NT2/D1 (cell line): ENCODE data around the gene F2RL2.

Source experiments
- SUZ12 ChIP-seq: IDR thresholded peaks from 2 replicates; pipeline ENCODE4 v1.6.1; 2011; ENCODE audit not compliant: insufficient read length, insufficient read depth; ENCODE audit errors: extremely low read depth
- YY1 ChIP-seq: IDR thresholded peaks from 2 replicates; pipeline ENCODE4 v1.6.1; 2011; ENCODE audit not compliant: insufficient read length, insufficient read depth
- ZNF274 ChIP-seq: IDR thresholded peaks from 2 replicates; pipeline ENCODE4 v1.6.1; 2011; ENCODE audit warnings: mild to moderate bottlenecking, low read depth, low read length

DNA sequence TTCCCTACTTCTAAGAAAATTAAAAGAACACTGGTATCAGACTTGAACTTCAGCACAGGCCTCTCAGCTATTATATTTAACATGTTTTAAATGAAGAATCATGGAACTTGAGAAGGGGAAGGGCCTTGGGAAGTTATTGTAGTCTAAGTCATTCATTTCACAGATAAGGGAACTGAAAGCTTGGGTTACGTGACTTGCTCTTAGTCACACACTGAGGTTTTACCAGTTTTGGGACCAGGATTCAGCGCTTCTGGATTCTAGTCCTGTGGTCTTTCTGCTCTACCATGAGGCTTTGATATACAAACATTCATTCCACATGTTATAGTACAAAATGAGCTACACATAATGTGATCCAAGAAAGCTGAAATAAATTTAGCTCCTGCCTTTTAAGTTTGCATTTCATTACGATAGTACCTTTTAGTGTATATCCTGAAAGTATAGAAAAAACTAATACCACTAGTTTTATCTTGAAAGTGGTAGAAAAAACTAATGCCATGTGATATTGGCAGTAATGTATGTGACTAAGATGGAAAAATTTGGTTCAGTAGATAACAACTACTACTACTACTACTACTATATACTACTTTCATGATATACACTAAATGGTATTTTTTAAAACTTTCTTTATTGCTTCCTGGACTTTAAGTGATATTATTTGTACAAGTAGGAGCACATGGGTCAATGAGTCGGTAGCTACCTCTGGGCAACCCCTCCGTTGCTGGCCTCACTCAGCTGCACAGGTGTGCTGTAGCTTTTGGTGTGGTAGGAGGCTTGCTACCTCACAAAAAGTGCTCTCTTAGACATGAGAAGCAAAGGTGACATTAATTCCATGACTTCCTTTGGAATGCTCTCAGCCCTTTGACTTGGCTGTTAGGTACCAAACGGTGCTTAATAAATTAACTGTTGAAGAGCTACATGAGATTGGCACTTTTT lies 40.7 kb downstream of the F2RL2 start:
- TF ChIP-seq ZNF274 = no peak
- TF ChIP-seq YY1 = no peak
- TF ChIP-seq SUZ12 = no peak
